Measurements from ENCODE around the gene BTN2A1.

BTN2A1 gene

DNA sequence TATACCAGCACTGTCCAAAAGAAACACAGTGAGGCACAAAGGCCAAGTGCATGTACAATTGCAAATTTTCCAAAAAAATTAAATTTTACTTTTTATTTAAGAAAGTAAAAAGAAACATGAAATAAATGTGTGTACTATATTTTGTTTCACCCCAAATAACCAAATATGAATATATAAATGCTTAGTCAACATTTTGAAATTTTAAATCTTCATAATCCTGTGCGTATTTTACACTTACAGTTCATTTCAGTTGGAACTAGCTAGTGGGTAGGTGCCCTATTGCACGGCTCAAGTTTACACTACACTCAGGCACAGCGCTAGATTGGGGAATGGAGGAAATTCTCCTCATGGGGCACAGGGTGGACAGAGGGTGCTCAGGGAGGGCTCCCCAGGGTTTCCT is 35.4 kb upstream of the BTN2A1 start:
- peaks cover 5% of the 10 kb centered on the region for H3K4me1 ChIP-seq (ENCODE audit: low read length)
- no peaks in the 10 kb centered on the region for H4K20me1 ChIP-seq (ENCODE audit: insufficient read depth, low read length)
- peaks cover 1% of the 10 kb centered on the region; the same call in 1 of the 2 replicates for H3K9me3 ChIP-seq (ENCODE audit: insufficient read depth, low read length)
- no peaks in the 10 kb centered on the region for H3K27me3 ChIP-seq (ENCODE audit: low read depth, low read length)
- H3K27ac ChIP-seq (ENCODE audit: low read length) = no peak overlapping the region
- no peak overlapping the region for H2AFZ ChIP-seq (ENCODE audit: low read depth, low read length)
- TF ChIP-seq, protein P1, sequence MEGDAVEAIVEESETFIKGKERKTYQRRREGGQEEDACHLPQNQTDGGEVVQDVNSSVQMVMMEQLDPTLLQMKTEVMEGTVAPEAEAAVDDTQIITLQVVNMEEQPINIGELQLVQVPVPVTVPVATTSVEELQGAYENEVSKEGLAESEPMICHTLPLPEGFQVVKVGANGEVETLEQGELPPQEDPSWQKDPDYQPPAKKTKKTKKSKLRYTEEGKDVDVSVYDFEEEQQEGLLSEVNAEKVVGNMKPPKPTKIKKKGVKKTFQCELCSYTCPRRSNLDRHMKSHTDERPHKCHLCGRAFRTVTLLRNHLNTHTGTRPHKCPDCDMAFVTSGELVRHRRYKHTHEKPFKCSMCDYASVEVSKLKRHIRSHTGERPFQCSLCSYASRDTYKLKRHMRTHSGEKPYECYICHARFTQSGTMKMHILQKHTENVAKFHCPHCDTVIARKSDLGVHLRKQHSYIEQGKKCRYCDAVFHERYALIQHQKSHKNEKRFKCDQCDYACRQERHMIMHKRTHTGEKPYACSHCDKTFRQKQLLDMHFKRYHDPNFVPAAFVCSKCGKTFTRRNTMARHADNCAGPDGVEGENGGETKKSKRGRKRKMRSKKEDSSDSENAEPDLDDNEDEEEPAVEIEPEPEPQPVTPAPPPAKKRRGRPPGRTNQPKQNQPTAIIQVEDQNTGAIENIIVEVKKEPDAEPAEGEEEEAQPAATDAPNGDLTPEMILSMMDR (IDR thresholded peaks at IDR 0.05; ENCODE audit: low read depth, low read length) = no peak
- TF ChIP-seq EZH2phosphoT487 (IDR thresholded peaks at IDR 0.05; ENCODE audit: low read depth) = no peak
- no peaks in the 10 kb centered on the region for H3K36me3 ChIP-seq (replicated peaks; ENCODE audit: low read depth, low read length)
- H3K4me3 ChIP-seq (ENCODE audit: low read length) = peak overlapping the region; percentile 93; the same call in 1 of the 2 replicates
- no peak overlapping the region for H3K9ac ChIP-seq (ENCODE audit: low read length)
- H3K4me2 ChIP-seq (ENCODE audit: low read length) = peak overlapping the region; percentile 78; the same call in 1 of the 2 replicates
- H3K79me2 ChIP-seq (ENCODE audit: low read length) = no peaks in the 10 kb centered on the region

DNA sequence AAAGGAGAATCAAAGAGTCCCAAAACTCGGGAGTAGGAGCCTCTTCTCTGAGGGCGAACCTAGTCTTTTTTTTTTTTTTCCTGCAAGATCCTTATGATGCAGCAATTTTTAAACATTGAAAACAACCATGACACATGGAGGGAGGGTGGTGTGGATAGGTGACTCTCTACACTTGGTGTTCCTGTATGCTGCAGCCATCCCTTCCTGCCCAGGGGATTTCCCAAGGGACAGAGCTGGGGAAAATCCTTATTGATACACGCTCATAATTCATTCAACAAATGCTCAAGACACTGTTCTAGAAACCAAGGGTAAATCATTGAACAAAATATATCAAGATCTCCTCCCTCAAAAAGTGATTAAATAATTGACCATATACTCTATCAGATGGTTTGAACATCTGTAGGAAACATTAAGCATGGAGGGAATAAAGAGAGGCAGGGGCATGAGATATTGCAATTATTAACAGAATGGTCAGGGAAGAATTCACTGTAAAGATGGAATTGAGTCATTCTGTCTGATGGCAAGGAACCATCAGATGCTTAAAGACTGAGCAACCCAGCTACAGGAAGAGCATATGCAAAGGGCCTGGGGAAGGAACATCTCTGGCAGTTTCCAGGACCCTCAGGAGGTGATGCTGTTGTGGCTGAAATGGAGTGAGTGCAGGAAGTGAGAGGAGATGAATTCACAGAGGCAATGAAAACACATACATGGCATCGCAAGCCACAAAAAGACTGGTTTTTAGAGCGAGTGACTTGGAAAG is 30.9 kb upstream of the BTN2A1 start:
- TF ChIP-seq EZH2phosphoT487 (IDR thresholded peaks at IDR 0.05; ENCODE audit: low read depth) = no peak
- TF ChIP-seq, protein P1 (IDR thresholded peaks at IDR 0.05; ENCODE audit: low read depth, low read length) = no peak
- no peaks in the 10 kb centered on the region for H3K79me2 ChIP-seq (ENCODE audit: low read length)
- H3K27me3 ChIP-seq (ENCODE audit: low read depth, low read length) = no peaks in the 10 kb centered on the region
- no peak overlapping the region for H3K9ac ChIP-seq (ENCODE audit: low read length)
- no peak overlapping the region for H3K4me3 ChIP-seq (ENCODE audit: low read length)
- H3K4me1 ChIP-seq (ENCODE audit: low read length) = no peaks in the 10 kb centered on the region
- no peak overlapping the region for H3K27ac ChIP-seq (ENCODE audit: low read length)
- H3K4me2 ChIP-seq (ENCODE audit: low read length) = no peak overlapping the region
- H4K20me1 ChIP-seq (ENCODE audit: insufficient read depth, low read length) = no peaks in the 10 kb centered on the region
- H3K36me3 ChIP-seq (replicated peaks; ENCODE audit: low read depth, low read length) = no peaks in the 10 kb centered on the region
- H2AFZ ChIP-seq (ENCODE audit: low read depth, low read length) = no peak overlapping the region
- no peaks in the 10 kb centered on the region for H3K9me3 ChIP-seq (ENCODE audit: insufficient read depth, low read length)

DNA sequence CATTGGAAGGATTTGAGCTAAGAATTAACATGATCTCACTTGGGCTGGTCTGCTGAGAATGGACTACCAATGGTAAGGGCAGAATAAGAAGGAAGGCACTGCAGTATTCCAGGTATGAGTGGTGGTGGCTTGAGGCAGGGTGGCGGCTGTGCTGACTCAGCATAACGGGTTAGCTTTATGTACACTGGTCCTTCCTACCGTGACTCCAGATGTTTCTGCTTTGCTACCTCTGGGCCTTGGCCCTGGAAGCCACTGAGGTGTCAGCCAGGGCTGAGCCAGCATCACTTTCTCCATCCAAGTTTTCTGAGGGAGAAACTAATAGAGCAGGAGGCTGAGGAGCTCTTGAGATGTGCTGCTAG is 30.3 kb upstream of the BTN2A1 start:
- Histone ChIP-seq H4K20me1 (ENCODE audit: insufficient read depth, low read length) (no peaks in the 10 kb centered on the region), H3K4me2 (ENCODE audit: low read length) (no peak overlapping the region), H3K4me3 (ENCODE audit: low read length) (no peak overlapping the region), H3K27me3 (ENCODE audit: low read depth, low read length) (no peaks in the 10 kb centered on the region), H3K9ac (ENCODE audit: low read length) (no peak overlapping the region), H2AFZ (ENCODE audit: low read depth, low read length) (no peak overlapping the region), H3K27ac (ENCODE audit: low read length) (no peak overlapping the region), H3K4me1 (ENCODE audit: low read length) (no peaks in the 10 kb centered on the region), H3K9me3 (ENCODE audit: insufficient read depth, low read length) (no peaks in the 10 kb centered on the region), H3K79me2 (ENCODE audit: low read length) (no peaks in the 10 kb centered on the region), H3K36me3 (replicated peaks; ENCODE audit: low read depth, low read length) (no peaks in the 10 kb centered on the region)
- TF ChIP-seq, protein P1 (IDR thresholded peaks at IDR 0.05; ENCODE audit: low read depth, low read length) = no peak
- no peak for TF ChIP-seq EZH2phosphoT487 (IDR thresholded peaks at IDR 0.05; ENCODE audit: low read depth)

DNA sequence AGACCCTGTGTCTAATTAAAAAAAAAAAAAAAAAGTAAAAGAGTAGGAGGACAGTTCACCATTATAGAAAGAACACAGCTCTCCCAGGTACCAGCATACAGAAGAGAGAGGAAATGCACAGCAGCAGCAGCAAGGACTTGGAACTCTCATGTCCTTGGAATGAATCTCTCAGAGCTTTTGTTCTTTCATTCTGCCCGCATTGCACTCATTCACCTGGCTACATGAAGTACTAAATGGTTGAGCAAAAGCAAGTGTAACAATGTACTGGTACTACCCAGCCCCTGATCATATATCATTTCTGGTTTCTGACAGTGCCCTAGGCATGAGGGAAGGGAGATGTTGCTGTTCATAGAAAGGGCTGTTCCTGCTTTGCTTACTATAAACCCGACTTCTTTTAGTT is 29.5 kb upstream of the BTN2A1 start:
- Histone ChIP-seq H3K4me3 (ENCODE audit: low read length) (no peak overlapping the region), H3K27me3 (ENCODE audit: low read depth, low read length) (no peaks in the 10 kb centered on the region), H3K36me3 (replicated peaks; ENCODE audit: low read depth, low read length) (no peaks in the 10 kb centered on the region), H3K9me3 (ENCODE audit: insufficient read depth, low read length) (no peaks in the 10 kb centered on the region), H3K27ac (ENCODE audit: low read length) (no peak overlapping the region), H3K4me1 (ENCODE audit: low read length) (no peaks in the 10 kb centered on the region), H3K4me2 (ENCODE audit: low read length) (no peak overlapping the region), H3K79me2 (ENCODE audit: low read length) (no peaks in the 10 kb centered on the region), H3K9ac (ENCODE audit: low read length) (no peak overlapping the region), H4K20me1 (ENCODE audit: insufficient read depth, low read length) (no peaks in the 10 kb centered on the region), H2AFZ (ENCODE audit: low read depth, low read length) (no peak overlapping the region)
- TF ChIP-seq EZH2phosphoT487 (IDR thresholded peaks at IDR 0.05; ENCODE audit: low read depth) = no peak
- TF ChIP-seq, protein P1 (IDR thresholded peaks at IDR 0.05; ENCODE audit: low read depth, low read length) = no peak
